GM21515 (cell line): ENCODE data around the gene EXOC3L1.

Experiments
- ATAC-seq: cut with Tn5 transposase; IDR thresholded peaks from one replicate; pipeline ENCODE4 v1.9.1; 2021; ENCODE audit not compliant: unreplicated experiment

EXOC3L1 gene

GRCh38 chr16:67150047-67150832 is 39.7 kb downstream of the EXOC3L1 start:
- no peak for ATAC-seq

- ATAC-seq = no peak
Observed at GRCh38 chr16:67149276-67150046, 40.5 kb downstream of the EXOC3L1 start.

GRCh38 chr16:67148656-67149275 is 41.2 kb downstream of the EXOC3L1 start:
- ATAC-seq = no peak

GRCh38 chr16:67148221-67148620 is 41.7 kb downstream of the EXOC3L1 start:
- ATAC-seq = no peak

GRCh38 chr16:67147437-67148140 is 42.3 kb downstream of the EXOC3L1 start:
- no peak for ATAC-seq

GRCh38 chr16:67146523-67147357 is 43.2 kb downstream of the EXOC3L1 start:
- ATAC-seq = no peak

- no peak for ATAC-seq
Observed at GRCh38 chr16:67145746-67146145, 44.2 kb downstream of the EXOC3L1 start.

- no peak for ATAC-seq
Observed at GRCh38 chr16:67144943-67145342, 45.0 kb downstream of the EXOC3L1 start.

DNA sequence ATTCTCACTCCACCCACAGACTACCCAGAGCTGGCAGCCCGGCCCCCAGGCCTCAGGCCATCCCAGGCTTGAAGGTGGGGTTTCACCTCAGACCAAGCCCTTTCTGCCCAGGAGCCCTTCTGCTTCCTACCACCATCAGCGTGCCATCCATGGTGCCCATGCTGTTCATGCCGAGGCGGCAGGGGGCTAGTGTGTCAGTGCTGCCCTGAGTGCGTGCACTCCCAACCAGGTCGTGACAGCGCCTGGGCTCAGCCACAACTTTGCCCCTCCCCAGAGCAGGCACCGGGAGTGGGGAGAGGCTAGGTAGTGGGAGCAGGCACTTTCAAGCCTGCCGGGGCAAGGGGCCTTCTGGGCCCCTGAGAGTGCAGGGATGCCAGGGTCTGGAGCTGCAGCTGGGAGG is 47.6 kb downstream of the EXOC3L1 start:
- no peak for ATAC-seq

DNA sequence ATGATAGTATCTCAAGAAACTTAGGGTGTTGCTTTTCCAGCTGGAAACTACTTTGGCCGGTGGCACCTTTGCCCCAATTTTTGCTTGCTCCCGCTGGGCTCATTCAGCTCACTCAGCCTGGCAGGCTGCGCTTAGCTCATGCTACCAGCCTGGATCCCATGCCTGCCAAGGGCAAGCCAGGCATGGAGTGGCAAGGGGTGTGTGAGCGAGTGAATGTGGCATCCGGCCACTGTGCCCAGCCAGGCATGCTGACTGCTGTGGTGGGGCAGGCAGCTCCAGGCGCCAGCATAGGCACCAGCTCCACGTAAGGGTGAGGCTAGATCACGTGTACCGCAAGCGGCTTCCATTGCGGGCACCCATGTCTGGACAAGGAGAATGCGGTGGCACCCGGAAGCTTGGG is 48.5 kb downstream of the EXOC3L1 start:
- no peak for ATAC-seq

- no peak for ATAC-seq
Observed at GRCh38 chr16:67137605-67138004, 52.3 kb downstream of the EXOC3L1 start.
